ENCODE data around the gene RALGDS. TPM values are rescaled to one million over a fixed set of nuclear protein-coding genes. Genes with fewer than 3 reads are reported as not detected.
A peak's percentile ranks its signal among the peaks of the same experiment; 100 is the strongest.

The RALGDS gene
- total and polyA plus RNA-seq, 7 experiments from 2014 or later: 17.8 to 123 (median 76.9) TPM

- CTCF ChIA-PET: interaction anchor here (3.9 to 5.0 kb wide), 2 partner anchors 12 to 15 kb away, joined by 26 to 48 read pairs; no protein-coding TSS in a partner anchor
- H3K9me3 Mint-ChIP-seq: peaks cover 0 to 4% (median 0%) of the 10 kb centered on the region in 11 donors
- H3K4me1 ChIP-seq (ENCODE audit: control insufficient read depth in 2 of 2, insufficient read depth in 2 of 2, low read length in 2 of 2): peaks cover 70 to 81% of the 10 kb centered on the region in 2 donors
- peak overlapping the region; percentile 98 to 100 (median 100) for H3K27ac Mint-ChIP-seq
- ATAC-seq (no peak), DNase-seq (no peak)
- no peak overlapping the region for H3K4me3 ChIP-seq (ENCODE audit: low read length)
- H3K9me3 ChIP-seq (ENCODE audit: control insufficient read depth in 2 of 3, low read length in 3 of 3): no peaks in the 10 kb centered on the region
- intact Hi-C loops (cut with micrococcal nuclease): loop anchor here (2.0 to 10.0 kb wide), 2 partner anchors 17 to 777 kb away; partner anchors contain the start of gene SETX (in 1 of the 2)
- peak overlapping the region; percentile 92 for H3K27ac ChIP-seq (ENCODE audit: low read depth, low read length)
- H3K27me3 ChIP-seq (ENCODE audit: control insufficient read depth in 2 of 2, insufficient read depth in 2 of 2, low read length in 2 of 2): no peaks in the 10 kb centered on the region
- H3K4me3 Mint-ChIP-seq: peak overlapping the region in 7 of 10 donors; percentile 12 to 79 (median 47)
- H3K36me3 ChIP-seq (ENCODE audit: control insufficient read depth in 2 of 3, insufficient read depth in 3 of 3, low read length in 3 of 3): no peaks in the 10 kb centered on the region
- H3K36me3 Mint-ChIP-seq: peaks cover 0 to 14% (median 0%) of the 10 kb centered on the region in 5 donors
- peaks cover 38 to 73% (median 68%) of the 10 kb centered on the region in 7 donors for H3K4me1 Mint-ChIP-seq
- no peaks in the 10 kb centered on the region for H3K27me3 Mint-ChIP-seq
- POLR2A ChIA-PET: interaction anchor here (0.6 to 6.5 kb wide), 4 partner anchors 11 to 105 kb away, joined by 3 to 65 read pairs (median 26); no protein-coding TSS in a partner anchor
Observed at GRCh38 chr9:133132174-133132573, 11.1 kb upstream of the RALGDS start.

GRCh38 chr9:133131506-133131905, 10.5 kb upstream of the RALGDS start:
- peaks cover 0 to 18% (median 0%) of the 10 kb centered on the region in 5 donors for H3K36me3 Mint-ChIP-seq
- H3K4me3 Mint-ChIP-seq: peak overlapping the region; percentile 23 to 92 (median 68)
- ChIA-PET POLR2A (interaction anchor here (1.2 to 6.5 kb wide), 4 partner anchors 9 to 17 kb away, joined by 3 to 65 read pairs (median 26); no protein-coding TSS in a partner anchor), CTCF (interaction anchor here (0.9 to 1.5 kb wide), 4 partner anchors 10 to 28 kb away, joined by 3 to 5 read pairs (median 4); no protein-coding TSS in a partner anchor)
- H3K27me3 ChIP-seq (ENCODE audit: control insufficient read depth in 2 of 2, insufficient read depth in 2 of 2, low read length in 2 of 2): no peaks in the 10 kb centered on the region
- H3K4me1 ChIP-seq (ENCODE audit: control insufficient read depth in 2 of 2, insufficient read depth in 2 of 2, low read length in 2 of 2): peaks cover 77 to 88% of the 10 kb centered on the region in 2 donors
- no peaks in the 10 kb centered on the region for H3K36me3 ChIP-seq (ENCODE audit: control insufficient read depth in 2 of 3, insufficient read depth in 3 of 3, low read length in 3 of 3)
- no peak overlapping the region for H3K4me3 ChIP-seq (ENCODE audit: low read length)
- intact Hi-C loops (cut with micrococcal nuclease): loop anchor here in 1 of 2 donors (10.0 kb wide), 1 partner anchor 777 kb away; the partner anchor contains the start of gene SETX
- no peaks in the 10 kb centered on the region for H3K27me3 Mint-ChIP-seq
- H3K27ac Mint-ChIP-seq: peak overlapping the region; percentile 98 to 100 (median 100)
- ATAC-seq (no peak), DNase-seq (no peak)
- peak overlapping the region; percentile 92 for H3K27ac ChIP-seq (ENCODE audit: low read depth, low read length)
- H3K9me3 Mint-ChIP-seq: peaks cover 0 to 4% (median 0%) of the 10 kb centered on the region in 11 donors
- no peaks in the 10 kb centered on the region for H3K9me3 ChIP-seq (ENCODE audit: control insufficient read depth in 2 of 3, low read length in 3 of 3)
- peaks cover 38 to 77% (median 70%) of the 10 kb centered on the region in 7 donors for H3K4me1 Mint-ChIP-seq

- Mint-ChIP-seq H3K4me1 (peaks cover 37 to 77% (median 69%) of the 10 kb centered on the region in 7 donors), H3K4me3 (peak overlapping the region; percentile 60 to 92 (median 78)), H3K27ac (peak overlapping the region; percentile 94 to 100 (median 100)), H3K9me3 (peaks cover 0 to under 1% (median 0%) of the 10 kb centered on the region in 11 donors), H3K36me3 (peaks cover 0 to 15% (median 0%) of the 10 kb centered on the region in 5 donors), H3K27me3 (no peaks in the 10 kb centered on the region)
- no peaks in the 10 kb centered on the region for H3K27me3 ChIP-seq (ENCODE audit: control insufficient read depth in 2 of 2, insufficient read depth in 2 of 2, low read length in 2 of 2)
- CTCF ChIA-PET: interaction anchor here (0.9 to 1.5 kb wide), 4 partner anchors 11 to 27 kb away, joined by 3 to 5 read pairs (median 4); no protein-coding TSS in a partner anchor
- H3K4me1 ChIP-seq (ENCODE audit: control insufficient read depth in 2 of 2, insufficient read depth in 2 of 2, low read length in 2 of 2): peaks cover 76 to 90% of the 10 kb centered on the region in 2 donors
- H3K27ac ChIP-seq (ENCODE audit: low read depth, low read length): peak overlapping the region; percentile 92
- peak overlapping the region; percentile 66 for H3K4me3 ChIP-seq (ENCODE audit: low read length)
- H3K9me3 ChIP-seq (ENCODE audit: control insufficient read depth in 2 of 3, low read length in 3 of 3): no peaks in the 10 kb centered on the region
- ATAC-seq (peak; percentile 36), DNase-seq (peak in 8 of 9 donors; percentile 39 to 55 (median 51))
- intact Hi-C loops (cut with micrococcal nuclease): loop anchor here in 1 of 2 donors (10.0 kb wide), 1 partner anchor 776 kb away; the partner anchor contains the start of gene SETX
- H3K36me3 ChIP-seq (ENCODE audit: control insufficient read depth in 2 of 3, insufficient read depth in 3 of 3, low read length in 3 of 3): no peaks in the 10 kb centered on the region
- POLR2A ChIA-PET: interaction anchor here (1.2 to 6.5 kb wide), 4 partner anchors 8 to 17 kb away, joined by 3 to 65 read pairs (median 26); no protein-coding TSS in a partner anchor
Observed at GRCh38 chr9:133130685-133131244, 9.7 kb upstream of the RALGDS start.

- intact Hi-C loops (cut with micrococcal nuclease): no loop called here
- Histone ChIP-seq H3K9me3 (ENCODE audit: control insufficient read depth in 2 of 3, low read length in 3 of 3) (no peaks in the 10 kb centered on the region), H3K27me3 (ENCODE audit: control insufficient read depth in 2 of 2, insufficient read depth in 2 of 2, low read length in 2 of 2) (no peaks in the 10 kb centered on the region), H3K4me1 (ENCODE audit: control insufficient read depth in 2 of 2, insufficient read depth in 2 of 2, low read length in 2 of 2) (peaks cover 66 to 89% of the 10 kb centered on the region in 2 donors), H3K36me3 (ENCODE audit: control insufficient read depth in 2 of 3, insufficient read depth in 3 of 3, low read length in 3 of 3) (no peaks in the 10 kb centered on the region), H3K4me3 (ENCODE audit: low read length) (peak overlapping the region; percentile 10), H3K27ac (ENCODE audit: low read depth, low read length) (no peak overlapping the region)
- CTCF ChIA-PET: interaction anchor here (1.1 to 1.2 kb wide), 2 partner anchors 15 to 27 kb away, joined by 3 read pairs; no protein-coding TSS in a partner anchor
- H3K27ac Mint-ChIP-seq: peak overlapping the region in 8 of 9 donors; percentile 36 to 100 (median 60)
- peaks cover 0 to 14% (median 0%) of the 10 kb centered on the region in 5 donors for H3K36me3 Mint-ChIP-seq
- H3K4me3 Mint-ChIP-seq: peak overlapping the region in 5 of 10 donors; percentile 6 to 80 (median 59)
- no peak for ATAC-seq
- H3K9me3 Mint-ChIP-seq: no peaks in the 10 kb centered on the region
- no peaks in the 10 kb centered on the region for H3K27me3 Mint-ChIP-seq
- no peak for DNase-seq
- POLR2A ChIA-PET: interaction anchor here (6.5 kb wide), 1 partner anchor 19 kb away, joined by 48 read pairs; no protein-coding TSS in a partner anchor
- peaks cover 34 to 78% (median 66%) of the 10 kb centered on the region in 7 donors for H3K4me1 Mint-ChIP-seq
Observed at GRCh38 chr9:133129001-133129795, 8.2 kb upstream of the RALGDS start.

GRCh38 chr9:133128152-133128551, 7.1 kb upstream of the RALGDS start:
- ChIA-PET POLR2A (interaction anchor here (6.5 kb wide), 1 partner anchor 20 kb away, joined by 48 read pairs; no protein-coding TSS in a partner anchor), CTCF (interaction anchor here (1.1 kb wide), 1 partner anchor 16 kb away, joined by 3 read pairs; no protein-coding TSS in a partner anchor)
- intact Hi-C loops (cut with micrococcal nuclease): no loop called here
- no peaks in the 10 kb centered on the region for H3K36me3 ChIP-seq (ENCODE audit: control insufficient read depth in 2 of 3, insufficient read depth in 3 of 3, low read length in 3 of 3)
- H3K4me3 Mint-ChIP-seq: peak overlapping the region in 5 of 10 donors; percentile 20 to 80 (median 55)
- no peaks in the 10 kb centered on the region for H3K27me3 Mint-ChIP-seq
- peak overlapping the region; percentile 27 for H3K4me3 ChIP-seq (ENCODE audit: low read length)
- DNase-seq: no peak
- H3K4me1 ChIP-seq (ENCODE audit: control insufficient read depth in 2 of 2, insufficient read depth in 2 of 2, low read length in 2 of 2): peaks cover 55 to 82% of the 10 kb centered on the region in 2 donors
- peak overlapping the region in 8 of 9 donors; percentile 36 to 86 (median 55) for H3K27ac Mint-ChIP-seq
- no peaks in the 10 kb centered on the region for H3K9me3 Mint-ChIP-seq
- H3K36me3 Mint-ChIP-seq: peaks cover 0 to 17% (median 0%) of the 10 kb centered on the region in 5 donors
- no peak for ATAC-seq
- no peaks in the 10 kb centered on the region for H3K9me3 ChIP-seq (ENCODE audit: control insufficient read depth in 2 of 3, low read length in 3 of 3)
- H3K4me1 Mint-ChIP-seq: peaks cover 30 to 73% (median 69%) of the 10 kb centered on the region in 7 donors
- peak overlapping the region; percentile 11 for H3K27ac ChIP-seq (ENCODE audit: low read depth, low read length)
- no peaks in the 10 kb centered on the region for H3K27me3 ChIP-seq (ENCODE audit: control insufficient read depth in 2 of 2, insufficient read depth in 2 of 2, low read length in 2 of 2)
